Panc1 (cell line): ENCODE measurements around the gene ZDHHC18.

ENCODE experiments used
- CTCF ChIP-seq: fragments of 450-650 bp; IDR thresholded peaks from 2 replicates; pipeline ENCODE4 v1.5.1; 2017; ENCODE audit warnings: mild to moderate bottlenecking
- POLR2AphosphoS5 ChIP-seq: IDR thresholded peaks from 2 replicates; pipeline ENCODE4 v1.6.1; 2012; ENCODE audit warnings: mild to moderate bottlenecking, low read depth, low read length, moderate library complexity
- REST ChIP-seq, 2 experiments: IDR thresholded peaks; 2 replicates each; pipeline ENCODE4 v1.6.1; 2011 to 2012; ENCODE audit warnings: low read depth in 2 of 2, control low read depth in 1 of 2, low read length in 1 of 2, mild to moderate bottlenecking in 1 of 2, moderate library complexity in 1 of 2; ENCODE audit not compliant: insufficient read depth in 1 of 2
- SIN3A ChIP-seq: IDR thresholded peaks from 2 replicates; pipeline ENCODE4 v1.6.1; 2012; ENCODE audit warnings: low read depth, mild to moderate bottlenecking, low read length, moderate library complexity, borderline replicate concordance; ENCODE audit not compliant: insufficient read depth
- TCF7L2 ChIP-seq: IDR thresholded peaks from 2 replicates; pipeline ENCODE4 v1.6.1; 2011; ENCODE audit warnings: mild to moderate bottlenecking, low read depth, low read length, inconsistent platforms

- TF ChIP-seq CTCF (no peak), POLR2AphosphoS5 (no peak), SIN3A (no peak), REST (IDR thresholded peaks at IDR 0.05; ENCODE audit: insufficient read depth in 1 of 2, low read depth in 2 of 2, low read length in 1 of 2) (no peak), TCF7L2 (no peak)
Measured at GRCh38 chr1:26839339-26839722, 12.8 kb downstream of the ZDHHC18 start.
